CD4-positive, alpha-beta T cell (primary cell): ENCODE data around the gene MAN1A2. TPM values are rescaled to one million over a fixed set of nuclear protein-coding genes. Genes with fewer than 3 reads are reported as not detected.

Source experiments
- ATAC-seq: fragments of 200-7000 bp; cut with Tn5 transposase; one replicate; pipeline ENCODE4 v1.10.0; 2022; ENCODE audit warnings: mild to moderate bottlenecking; ENCODE audit not compliant: poor library complexity
- CTCF ChIA-PET: fragments of 350-600 bp; sonication (Branson Sonifier 250); formaldehyde crosslinking; loops from one replicate; lab custom pipeline; 2021; ENCODE audit warnings: antibody characterized with exemption, inconsistent platforms; lab: Charles Lee
- POLR2A ChIA-PET: fragments of 350-600 bp; sonication (Branson Sonifier 250); formaldehyde crosslinking; loops from one replicate; lab custom pipeline; 2021; ENCODE audit warnings: antibody characterized with exemption, inconsistent platforms; lab: Charles Lee
- DNase-seq, 14 experiments: peaks; one replicate each; pipeline ENCODE4 v3.0.0-alpha.2; 2013 to 2020; ENCODE audit warnings: mixed read lengths in 2 of 14
- H3K27ac ChIP-seq, 2 donors: one replicate each; pipeline versions ENCODE4 v1.5.1 to v1.7.0; 2013; ENCODE audit warnings: low read length in 2 of 2, low read depth in 1 of 2, mild to moderate bottlenecking in 1 of 2
- H3K27me3 ChIP-seq, 2 experiments: 1 replicate in 1 of 2; 2 replicates in 1 of 2; pipeline versions ENCODE4 v1.6.1 to v1.7.0; 2013; ENCODE audit warnings: low read length in 2 of 2, control low read depth in 1 of 2, mild to moderate bottlenecking in 1 of 2, moderate library complexity in 1 of 2; ENCODE audit not compliant: insufficient read depth in 2 of 2, control insufficient read depth in 1 of 2
- H3K36me3 ChIP-seq: one replicate; pipeline ENCODE4 v1.6.1; 2013; ENCODE audit warnings: low read length, control low read depth; ENCODE audit not compliant: insufficient read depth
- H3K4me1 ChIP-seq: one replicate; pipeline ENCODE4 v1.6.1; 2013; ENCODE audit warnings: low read length, control low read depth; ENCODE audit not compliant: insufficient read depth
- H3K4me3 ChIP-seq: one replicate; pipeline ENCODE4 v1.5.1; 2013; ENCODE audit warnings: mild to moderate bottlenecking, low read length, moderate library complexity
- H3K9me3 ChIP-seq, 2 experiments: 1 replicate in 1 of 2; 2 replicates in 1 of 2; pipeline versions ENCODE4 v1.6.1 to v1.7.0; 2013; ENCODE audit warnings: low read length in 2 of 2, mild to moderate bottlenecking in 2 of 2, control low read depth in 1 of 2, moderate library complexity in 1 of 2; ENCODE audit not compliant: control insufficient read depth in 1 of 2, insufficient read depth in 1 of 2
- H3K27ac Mint-ChIP-seq: one replicate; pipeline ENCODE4 v1.8.0; 2020; ENCODE audit warnings: mixed read lengths
- H3K27me3 Mint-ChIP-seq: one replicate; pipeline ENCODE4 v1.8.0; 2021; ENCODE audit warnings: mixed read lengths
- H3K36me3 Mint-ChIP-seq: one replicate; pipeline ENCODE4 v1.8.0; 2021; ENCODE audit warnings: low read depth, mixed read lengths
- H3K4me1 Mint-ChIP-seq: one replicate; pipeline ENCODE4 v1.8.0; 2021; ENCODE audit warnings: low read depth, mixed read lengths
- H3K4me3 Mint-ChIP-seq: one replicate; pipeline ENCODE4 v1.8.0; 2020; ENCODE audit warnings: mild to moderate bottlenecking, mixed read lengths
- H3K9me3 Mint-ChIP-seq: one replicate; pipeline ENCODE4 v1.8.0; 2020; ENCODE audit warnings: mixed read lengths
- intact Hi-C, 2 experiments: fragments of 100-400 bp; cut with DNase I in 1 of 2; cut with micrococcal nuclease in 1 of 2; formaldehyde crosslinking; loops; one replicate each; pipeline versions ENCODE4 v1.15.1 to v1.9.0; 2023 to 2025; cut with DNase I, micrococcal nuclease
- total RNA-seq, 174 experiments: library from RNA in 2 of 174; stranded (reverse) in 2 of 174; gene quantifications; one replicate each; pipeline ENCODE4 v1.2.3 and lab custom pipeline; 2021 to 2026
- TF ChIP-seq, protein P1 (sequence below): fragments of 200-600 bp; IDR thresholded peaks from one replicate; pipeline ENCODE4 v1.8.0; 2022; ENCODE audit warnings: antibody characterized with exemption, mild to moderate bottlenecking

The MAN1A2 gene
- total RNA-seq, 2 experiments from 2014 or later: 45.6 to 49.7 TPM

DNA sequence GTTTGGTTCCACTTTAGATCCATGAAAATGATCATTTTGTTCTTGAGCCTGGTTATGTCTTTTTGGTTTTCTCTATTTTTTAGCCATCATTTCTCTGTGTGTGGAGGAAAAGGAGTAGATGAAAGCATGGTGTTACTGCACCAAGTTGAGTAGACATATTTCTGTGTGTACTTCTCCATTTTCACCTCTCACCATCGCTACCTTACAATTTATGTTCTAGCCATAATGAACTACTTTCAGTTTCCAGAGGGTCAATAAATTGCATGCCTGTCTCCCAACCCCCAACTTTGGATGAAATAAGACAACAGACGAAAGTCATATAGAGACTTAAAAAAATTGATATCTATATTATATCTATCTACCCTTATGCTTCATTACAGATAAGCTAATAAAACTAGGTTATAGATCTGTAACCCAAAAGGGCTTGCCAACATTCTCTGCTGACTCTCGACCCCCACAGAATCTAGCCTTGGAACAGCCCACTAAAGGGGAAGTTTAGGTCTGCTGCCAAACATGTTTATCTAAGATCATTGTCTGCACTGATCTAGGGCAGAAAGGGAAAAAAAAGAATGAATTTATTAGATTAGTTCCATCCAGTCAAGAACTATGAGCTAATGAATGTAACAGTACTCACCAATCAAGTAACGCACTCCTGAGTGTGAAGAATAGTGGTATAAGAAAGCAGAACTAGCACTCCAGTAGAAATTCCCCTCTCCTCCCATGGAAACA is 7.5 kb upstream of the MAN1A2 start:
- TF ChIP-seq, protein P1, sequence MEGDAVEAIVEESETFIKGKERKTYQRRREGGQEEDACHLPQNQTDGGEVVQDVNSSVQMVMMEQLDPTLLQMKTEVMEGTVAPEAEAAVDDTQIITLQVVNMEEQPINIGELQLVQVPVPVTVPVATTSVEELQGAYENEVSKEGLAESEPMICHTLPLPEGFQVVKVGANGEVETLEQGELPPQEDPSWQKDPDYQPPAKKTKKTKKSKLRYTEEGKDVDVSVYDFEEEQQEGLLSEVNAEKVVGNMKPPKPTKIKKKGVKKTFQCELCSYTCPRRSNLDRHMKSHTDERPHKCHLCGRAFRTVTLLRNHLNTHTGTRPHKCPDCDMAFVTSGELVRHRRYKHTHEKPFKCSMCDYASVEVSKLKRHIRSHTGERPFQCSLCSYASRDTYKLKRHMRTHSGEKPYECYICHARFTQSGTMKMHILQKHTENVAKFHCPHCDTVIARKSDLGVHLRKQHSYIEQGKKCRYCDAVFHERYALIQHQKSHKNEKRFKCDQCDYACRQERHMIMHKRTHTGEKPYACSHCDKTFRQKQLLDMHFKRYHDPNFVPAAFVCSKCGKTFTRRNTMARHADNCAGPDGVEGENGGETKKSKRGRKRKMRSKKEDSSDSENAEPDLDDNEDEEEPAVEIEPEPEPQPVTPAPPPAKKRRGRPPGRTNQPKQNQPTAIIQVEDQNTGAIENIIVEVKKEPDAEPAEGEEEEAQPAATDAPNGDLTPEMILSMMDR: no peak
- Histone ChIP-seq H3K27ac (no peak overlapping the region), H3K9me3 (no peaks in the 10 kb centered on the region), H3K27me3 (no peaks in the 10 kb centered on the region), H3K4me3 (no peak overlapping the region), H3K36me3 (no peaks in the 10 kb centered on the region), H3K4me1 (peaks cover 40% of the 10 kb centered on the region)
- Mint-ChIP-seq H3K4me1 (peaks cover 64% of the 10 kb centered on the region), H3K36me3 (no peaks in the 10 kb centered on the region), H3K9me3 (no peaks in the 10 kb centered on the region), H3K27me3 (no peaks in the 10 kb centered on the region), H3K4me3 (peak overlapping the region; percentile 60), H3K27ac (peak overlapping the region; percentile 57)
- ATAC-seq (no peak), DNase-seq (no peak)
- ChIA-PET POLR2A (interaction anchor here (2.0 to 2.1 kb wide), 2 partner anchors 7 to 18 kb away, joined by 5 to 14 read pairs; partner anchors contain the start of gene MAN1A2), CTCF (interaction anchor here (0.6 to 1.1 kb wide), 3 partner anchors 18 to 634 kb away, joined by 3 read pairs; no protein-coding TSS in a partner anchor)
- intact Hi-C loops: loop anchor here in 1 of 2 experiments (10.0 kb wide), 2 partner anchors 305 to 785 kb away; partner anchors contain the start of gene CD58

DNA sequence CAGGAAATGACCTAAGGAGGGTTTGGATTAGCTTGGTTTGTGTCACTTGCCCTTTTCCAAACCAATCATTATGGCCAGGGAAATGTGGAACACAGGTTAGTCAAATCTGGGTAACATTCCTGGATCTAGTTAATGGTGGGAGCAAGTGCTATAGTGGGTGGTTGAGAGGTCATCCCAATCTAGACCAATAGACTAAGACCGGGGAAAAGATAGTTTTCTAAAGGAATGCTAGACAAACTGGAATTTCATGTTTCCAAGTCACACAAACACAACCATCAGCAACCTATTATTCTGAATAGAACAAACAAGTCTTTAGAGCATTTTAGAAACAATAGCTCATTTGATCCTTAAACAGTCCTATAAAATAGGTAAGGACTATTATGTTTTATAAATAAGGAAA is 4.3 kb upstream of the MAN1A2 start:
- Mint-ChIP-seq H3K27me3 (no peaks in the 10 kb centered on the region), H3K27ac (peak overlapping the region; percentile 76), H3K9me3 (no peaks in the 10 kb centered on the region), H3K4me1 (peaks cover 84% of the 10 kb centered on the region), H3K36me3 (peaks cover 13% of the 10 kb centered on the region), H3K4me3 (no peak overlapping the region)
- Histone ChIP-seq H3K9me3 (no peaks in the 10 kb centered on the region), H3K4me3 (no peak overlapping the region), H3K4me1 (peaks cover 47% of the 10 kb centered on the region), H3K27ac (no peak overlapping the region), H3K36me3 (no peaks in the 10 kb centered on the region), H3K27me3 (no peaks in the 10 kb centered on the region)
- ChIA-PET CTCF (interaction anchor here (1.1 to 1.2 kb wide), 2 partner anchors 12 to 23 kb away, joined by 3 to 4 read pairs; no protein-coding TSS in a partner anchor), POLR2A (interaction anchor here (1.0 to 1.4 kb wide), 2 partner anchors 11 to 23 kb away, joined by 3 to 4 read pairs; no protein-coding TSS in a partner anchor)
- no peak for ATAC-seq
- TF ChIP-seq, protein P1: no peak
- intact Hi-C loops: loop anchor here in 1 of 2 experiments (10.0 kb wide), 2 partner anchors 302 to 788 kb away; partner anchors contain the start of gene CD58
- no peak for DNase-seq

DNA sequence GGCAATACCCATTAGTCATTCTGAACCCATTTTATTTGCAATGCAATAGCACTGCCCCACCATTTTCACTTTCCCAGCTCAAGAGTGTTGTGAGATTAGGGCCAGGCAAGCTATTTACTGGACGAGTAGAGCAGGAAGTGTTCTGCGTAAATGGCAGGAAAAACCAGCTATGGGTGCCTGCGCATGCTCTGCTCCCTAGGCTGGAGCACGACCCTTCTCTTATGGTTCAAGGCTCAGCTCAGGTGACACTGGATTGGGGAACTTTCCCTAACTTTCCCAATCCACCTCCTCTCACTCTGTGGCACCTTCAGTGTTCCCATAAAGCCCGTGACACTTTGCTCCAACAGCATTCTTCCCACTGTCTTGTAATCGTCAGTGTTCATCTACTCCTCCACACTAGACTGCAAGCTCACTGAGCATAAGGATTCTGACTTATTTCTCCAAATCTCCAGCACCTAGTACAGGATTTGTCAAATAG is 3.6 kb upstream of the MAN1A2 start:
- Histone ChIP-seq H3K9me3 (no peaks in the 10 kb centered on the region), H3K27ac (no peak overlapping the region), H3K36me3 (no peaks in the 10 kb centered on the region), H3K27me3 (no peaks in the 10 kb centered on the region), H3K4me1 (peaks cover 41% of the 10 kb centered on the region), H3K4me3 (no peak overlapping the region)
- H3K27ac Mint-ChIP-seq: peak overlapping the region; percentile 76
- no peaks in the 10 kb centered on the region for H3K9me3 Mint-ChIP-seq
- peak overlapping the region; percentile 40 for H3K4me3 Mint-ChIP-seq
- no peaks in the 10 kb centered on the region for H3K27me3 Mint-ChIP-seq
- TF ChIP-seq, protein P1: no peak
- DNase-seq: peak in 2 of 14 experiments; percentile 39 to 43
- H3K36me3 Mint-ChIP-seq: peaks cover 19% of the 10 kb centered on the region
- CTCF ChIA-PET: interaction anchor here (1.1 to 1.2 kb wide), 2 partner anchors 13 to 24 kb away, joined by 3 to 4 read pairs; no protein-coding TSS in a partner anchor
- intact Hi-C loops: loop anchor here in 1 of 2 experiments (10.0 kb wide), 2 partner anchors 301 to 789 kb away; partner anchors contain the start of gene CD58
- H3K4me1 Mint-ChIP-seq: peaks cover 84% of the 10 kb centered on the region
- POLR2A ChIA-PET: interaction anchor here (1.4 kb wide), 1 partner anchor 24 kb away, joined by 4 read pairs; no protein-coding TSS in a partner anchor
- no peak for ATAC-seq
